ENCODE results near the gene TOP3B. TPM values are rescaled to one million over a fixed set of nuclear protein-coding genes. Genes with fewer than 3 reads are reported as not detected.

TOP3B gene
- total RNA-seq, 4 donors from 2014 or later: 4.6 to 36.6 (median 23.4) TPM

GRCh38 chr22:21923163-21923561 is 59.4 kb downstream of the TOP3B start:
- 79% methylated on average over 7 of the region's 21 CpGs; no CpG with 5 or more reads in 1 of the 2 donors for WGBS, 2 donors
- no peak for DNase-seq
- intact Hi-C loops (cut with DNase I): no loop called here

GRCh38 chr22:21922370-21923162 is 60.0 kb downstream of the TOP3B start:
- intact Hi-C loops (cut with DNase I): no loop called here
- Histone ChIP-seq H3K27me3 (no peaks in the 10 kb centered on the region), H3K27ac (no peak overlapping the region), H3K4me1 (peaks cover 0 to 21% (median 0%) of the 10 kb centered on the region in 3 donors), H3K9me3 (no peaks in the 10 kb centered on the region), H3K36me3 (peaks cover 12 to 91% (median 24%) of the 10 kb centered on the region in 3 donors), H3K4me3 (no peak overlapping the region)
- no peak for TF ChIP-seq POLR2A (IDR thresholded peaks at IDR 0.05)
- no peak for TF ChIP-seq CTCF (IDR thresholded peaks at IDR 0.05)
- 89 to 93% methylated on average over 6 to 8 of the region's 20 CpGs for WGBS, 2 donors
- no peak for DNase-seq

More at GRCh38 chr22:21923163-21923561, 59.4 kb downstream of the TOP3B start:
- H3K4me1 ChIP-seq: peaks cover 0 to 21% (median 0%) of the 10 kb centered on the region in 3 donors
- no peaks in the 10 kb centered on the region for H3K9me3 ChIP-seq
- TF ChIP-seq POLR2A (IDR thresholded peaks at IDR 0.05) (no peak), CTCF (IDR thresholded peaks at IDR 0.05) (no peak)
- no peaks in the 10 kb centered on the region for H3K27me3 ChIP-seq
- no peak overlapping the region for H3K27ac ChIP-seq
- H3K36me3 ChIP-seq: peaks cover 12 to 97% (median 27%) of the 10 kb centered on the region in 3 donors
- no peak overlapping the region for H3K4me3 ChIP-seq

- no peak for TF ChIP-seq CTCF (IDR thresholded peaks at IDR 0.05)
- TF ChIP-seq POLR2A (IDR thresholded peaks at IDR 0.05): no peak
- 84 to 88% methylated on average over 2 to 5 of the region's 8 CpGs for WGBS, 2 donors
- intact Hi-C loops (cut with DNase I): no loop called here
Measured at GRCh38 chr22:21921729-21922128, 60.9 kb downstream of the TOP3B start.

GRCh38 chr22:21921184-21921721 is 61.3 kb downstream of the TOP3B start:
- peaks cover 9 to 78% (median 19%) of the 10 kb centered on the region in 3 donors for H3K36me3 ChIP-seq

More at GRCh38 chr22:21921729-21922128, 60.9 kb downstream of the TOP3B start:
- Histone ChIP-seq H3K27ac (no peak overlapping the region), H3K4me1 (peaks cover 0 to 21% (median 0%) of the 10 kb centered on the region in 3 donors), H3K36me3 (peaks cover 9 to 82% (median 19%) of the 10 kb centered on the region in 3 donors), H3K4me3 (no peak overlapping the region), H3K27me3 (no peaks in the 10 kb centered on the region), H3K9me3 (no peaks in the 10 kb centered on the region)
- DNase-seq: no peak

More at GRCh38 chr22:21921184-21921721, 61.3 kb downstream of the TOP3B start:
- Histone ChIP-seq H3K4me3 (no peak overlapping the region), H3K27ac (no peak overlapping the region), H3K9me3 (no peaks in the 10 kb centered on the region), H3K4me1 (peaks cover 0 to 21% (median 0%) of the 10 kb centered on the region in 3 donors), H3K27me3 (no peaks in the 10 kb centered on the region)
- intact Hi-C loops (cut with DNase I): no loop called here
- TF ChIP-seq POLR2A (IDR thresholded peaks at IDR 0.05) (no peak), CTCF (IDR thresholded peaks at IDR 0.05) (no peak)
- no peak for DNase-seq
- 85 to 87% methylated on average over 5 to 10 of the region's 13 CpGs for WGBS, 2 donors
